ENCODE results near the gene PLXNA4. TPM values are rescaled to one million over a fixed set of nuclear protein-coding genes. Genes with fewer than 3 reads are reported as not detected.

The PLXNA4 gene
- total and polyA plus RNA-seq, 2 donors (not counting 1 experiment from before 2014, with no cell fraction given): not detected

DNA sequence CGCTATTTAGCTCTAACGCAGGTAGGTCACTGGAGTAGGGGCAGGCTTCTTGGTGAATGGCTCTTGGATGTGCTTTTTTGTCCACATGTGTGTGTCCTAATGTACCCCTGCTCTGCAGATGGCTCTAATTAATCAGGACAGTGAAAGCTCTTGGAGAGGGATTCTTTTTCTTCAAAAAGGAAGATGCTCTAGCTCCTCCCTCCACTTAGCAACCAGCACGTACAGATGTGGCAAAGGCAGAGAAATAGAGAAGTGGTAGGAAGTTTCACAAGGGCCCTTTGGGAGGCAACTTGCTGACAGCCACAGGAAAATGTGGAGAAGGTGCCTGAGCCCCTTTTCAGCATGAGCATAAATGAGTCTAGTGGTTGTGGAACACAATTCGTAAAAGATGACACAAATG lies 221.7 kb downstream of the PLXNA4 start:
- H3K4me3 Mint-ChIP-seq: no peak overlapping the region
- no peaks in the 10 kb centered on the region for H3K4me1 Mint-ChIP-seq
- Histone ChIP-seq H3K4me3 (ENCODE audit: control extremely low read depth in 1 of 5, extremely low read depth in 1 of 5, insufficient read depth in 1 of 5, low read depth in 2 of 5, low read length in 4 of 5) (no peak overlapping the region), H2AFZ (ENCODE audit: insufficient read depth, low read depth, low read length, poor library complexity, severe bottlenecking) (no peak overlapping the region), H3K4me1 (ENCODE audit: control insufficient read depth in 2 of 2, insufficient read depth in 2 of 2, low read length in 2 of 2) (no peaks in the 10 kb centered on the region), H3K9me3 (ENCODE audit: control extremely low read depth in 1 of 3, control insufficient read depth in 2 of 3, insufficient read depth in 1 of 3, low read length in 2 of 3) (peaks cover 0 to 5% (median 0%) of the 10 kb centered on the region in 3 donors), H3K27me3 (replicated peaks in 1 of 4; ENCODE audit: control extremely low read depth in 1 of 4, control insufficient read depth in 3 of 4, insufficient read depth in 4 of 4, low read length in 3 of 4) (no peaks in the 10 kb centered on the region), H4K20me1 (ENCODE audit: control insufficient read depth, insufficient read depth, low read length, poor library complexity, severe bottlenecking) (no peaks in the 10 kb centered on the region), H3K36me3 (replicated peaks in 1 of 2; ENCODE audit: control extremely low read depth in 1 of 2, control insufficient read depth in 1 of 2, extremely low read depth in 1 of 2, insufficient read depth in 2 of 2, low read length in 1 of 2) (no peaks in the 10 kb centered on the region), H3K4me2 (replicated peaks; ENCODE audit: low read depth, low read length, poor library complexity, severe bottlenecking) (no peak overlapping the region), H3K27ac (ENCODE audit: low read length in 2 of 2) (no peak overlapping the region), H3K79me2 (ENCODE audit: control insufficient read depth, insufficient read depth, low read length) (no peaks in the 10 kb centered on the region), H3K9ac (ENCODE audit: low read length) (no peak overlapping the region)
- peaks cover 17% of the 10 kb centered on the region for H3K27me3 Mint-ChIP-seq
- intact Hi-C loops (cut with micrococcal nuclease): no loop called here
- TF ChIP-seq EZH2 (IDR thresholded peaks at IDR 0.05; ENCODE audit: borderline replicate concordance, insufficient read depth, low read depth, low read length, poor library complexity, severe bottlenecking) (no peak), CTCF (IDR thresholded peaks at IDR 0.05) (no peak)
- CTCF ChIA-PET: no interaction called here
- no peak for DNase-seq
- POLR2A ChIA-PET: no interaction called here
- ATAC-seq (ENCODE audit: low read depth): no peak
- no peaks in the 10 kb centered on the region for H3K9me3 Mint-ChIP-seq (ENCODE audit: insufficient read depth)
- H3K27ac Mint-ChIP-seq: no peak overlapping the region
- WGBS (ENCODE audit: insufficient coverage): 70% methylated on average over 2 of the region's 4 CpGs

DNA sequence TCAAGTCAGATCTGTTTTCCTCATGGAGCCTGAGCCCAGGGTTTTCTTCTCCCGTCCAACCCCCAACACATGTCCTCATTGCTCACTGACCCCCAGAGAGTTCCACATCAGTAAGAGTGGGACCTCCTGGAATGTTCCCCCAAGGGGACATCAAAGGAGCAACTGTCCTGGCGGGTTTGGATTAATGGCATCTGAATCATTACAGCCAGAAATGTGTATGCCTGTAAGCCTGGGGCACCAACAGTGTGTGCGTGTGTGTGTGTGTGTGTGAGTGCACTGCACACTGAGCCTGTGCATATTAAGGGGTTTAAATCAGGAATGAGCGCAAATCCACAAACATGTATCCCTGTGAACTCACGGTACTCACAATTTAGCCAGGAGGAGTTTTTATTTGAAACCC lies 222.3 kb downstream of the PLXNA4 start:
- no peak overlapping the region for H3K27ac Mint-ChIP-seq
- Histone ChIP-seq H3K27ac (ENCODE audit: low read length in 2 of 2) (no peak overlapping the region), H3K4me1 (ENCODE audit: control insufficient read depth in 2 of 2, insufficient read depth in 2 of 2, low read length in 2 of 2) (no peaks in the 10 kb centered on the region), H3K9me3 (ENCODE audit: control extremely low read depth in 1 of 3, control insufficient read depth in 2 of 3, insufficient read depth in 1 of 3, low read length in 2 of 3) (peaks cover 0 to 5% (median 0%) of the 10 kb centered on the region in 3 donors), H4K20me1 (ENCODE audit: control insufficient read depth, insufficient read depth, low read length, poor library complexity, severe bottlenecking) (no peaks in the 10 kb centered on the region), H3K9ac (ENCODE audit: low read length) (no peak overlapping the region), H3K27me3 (replicated peaks in 1 of 4; ENCODE audit: control extremely low read depth in 1 of 4, control insufficient read depth in 3 of 4, insufficient read depth in 4 of 4, low read length in 3 of 4) (no peaks in the 10 kb centered on the region), H3K4me2 (replicated peaks; ENCODE audit: low read depth, low read length, poor library complexity, severe bottlenecking) (no peak overlapping the region), H3K36me3 (replicated peaks in 1 of 2; ENCODE audit: control extremely low read depth in 1 of 2, control insufficient read depth in 1 of 2, extremely low read depth in 1 of 2, insufficient read depth in 2 of 2, low read length in 1 of 2) (no peaks in the 10 kb centered on the region), H3K4me3 (ENCODE audit: control extremely low read depth in 1 of 5, extremely low read depth in 1 of 5, insufficient read depth in 1 of 5, low read depth in 2 of 5, low read length in 4 of 5) (no peak overlapping the region), H3K79me2 (ENCODE audit: control insufficient read depth, insufficient read depth, low read length) (no peaks in the 10 kb centered on the region), H2AFZ (ENCODE audit: insufficient read depth, low read depth, low read length, poor library complexity, severe bottlenecking) (no peak overlapping the region)
- CTCF ChIA-PET: no interaction called here
- POLR2A ChIA-PET: no interaction called here
- H3K9me3 Mint-ChIP-seq (ENCODE audit: insufficient read depth): no peaks in the 10 kb centered on the region
- WGBS (ENCODE audit: insufficient coverage): 90% methylated on average over 2 of the region's 5 CpGs
- TF ChIP-seq EZH2 (IDR thresholded peaks at IDR 0.05; ENCODE audit: borderline replicate concordance, insufficient read depth, low read depth, low read length, poor library complexity, severe bottlenecking): no peak
- no peak for TF ChIP-seq CTCF (IDR thresholded peaks at IDR 0.05)
- H3K4me1 Mint-ChIP-seq: no peaks in the 10 kb centered on the region
- no peak overlapping the region for H3K4me3 Mint-ChIP-seq
- H3K27me3 Mint-ChIP-seq: peaks cover 17% of the 10 kb centered on the region
- intact Hi-C loops (cut with micrococcal nuclease): no loop called here
- DNase-seq: no peak
- ATAC-seq (ENCODE audit: low read depth): no peak

Measured in B cell (primary cell).